HepG2 (cell line): ENCODE results near the gene RIT2. TPM values are rescaled to one million over a fixed set of nuclear protein-coding genes. Genes with fewer than 3 reads are reported as not detected.

Source experiments
- ATAC-seq: fragments of 200-7000 bp; cut with Tn5 transposase; 3 replicates; pipeline ENCODE4 v1.9.1; 2020; ENCODE audit warnings: mild to moderate bottlenecking, moderate library complexity
- BruUV-seq: library from RNA; stranded (reverse); fragments of 400-500 nt; replicated peaks from 2 replicates; lab custom pipeline; 2021; lab: Mats Ljungman, UMichigan
- CTCF ChIA-PET: fragments of 300-600 bp; formaldehyde crosslinking; extraction: SDS; loops from one replicate; lab custom pipeline; 2021; ENCODE audit warnings: low total read pairs, inconsistent platforms, low intra/inter-chr PET ratio; lab: Yijun Ruan, JAX
- POLR2A ChIA-PET: fragments of 350-600 bp; sonication (Branson Sonifier 250); formaldehyde crosslinking; loops from one replicate; lab custom pipeline; 2020; ENCODE audit warnings: antibody characterized with exemption, inconsistent platforms; lab: Yijun Ruan, JAX
- DNase-seq: peaks from one replicate; pipeline ENCODE4 v3.0.0-alpha.2; 2015; ENCODE audit warnings: low spot score
- FAIRE-seq: peaks from 3 replicates; lab custom pipeline; 2011; peaks lifted over from hg19 to GRCh38; lab: Jason Lieb, UNC
- H2AFZ ChIP-seq: one replicate; pipeline ENCODE4 v1.6.1; 2011; ENCODE audit warnings: low read length, inconsistent platforms
- H3K27ac ChIP-seq: fragments of 300-600 bp; 3 replicates; pipeline ENCODE4 v1.8.0; 2011; ENCODE audit warnings: mixed run types, mild to moderate bottlenecking, mixed read lengths, low read length, inconsistent platforms; ENCODE audit not compliant: insufficient read depth; ENCODE audit errors: extremely low read length
- H3K27me3 ChIP-seq, 2 experiments: fragments of 200-600 bp in 1 of 2; 2 replicates in 1 of 2; 3 replicates in 1 of 2; pipeline versions ENCODE4 v1.6.0 to v1.8.0; 2011; ENCODE audit warnings: low read length in 2 of 2, mild to moderate bottlenecking in 2 of 2, moderate library complexity in 2 of 2, inconsistent platforms in 1 of 2; ENCODE audit not compliant: insufficient read depth in 2 of 2, control insufficient read depth in 1 of 2
- H3K36me3 ChIP-seq, 2 experiments: fragments of 200-600 bp in 1 of 2; replicated peaks in 1 of 2; 2 replicates in 1 of 2; 3 replicates in 1 of 2; pipeline versions ENCODE4 v1.5.1 to v1.8.0; 2011; ENCODE audit warnings: low read length in 2 of 2, inconsistent platforms in 1 of 2; ENCODE audit not compliant: insufficient read depth in 2 of 2, control insufficient read depth in 1 of 2
- H3K4me1 ChIP-seq: 2 replicates; pipeline ENCODE4 v1.5.1; 2012; ENCODE audit warnings: low read length, inconsistent platforms; ENCODE audit not compliant: insufficient read depth
- H3K4me2 ChIP-seq: 2 replicates; pipeline ENCODE4 v1.6.0; 2011; ENCODE audit warnings: low read depth, low read length, inconsistent platforms
- H3K4me3 ChIP-seq, 3 experiments: fragments of 200-600 bp in 1 of 3; sonication (generic), shearing (Covaris generic) in 1 of 3; replicated peaks in 1 of 3; 2 replicates each; pipeline ENCODE4 v1.5.1; 2011 to 2016; ENCODE audit warnings: low read length in 3 of 3, inconsistent platforms in 2 of 3, low read depth in 2 of 3, mild to moderate bottlenecking in 2 of 3, control low read depth in 1 of 3, mixed read lengths in 1 of 3; ENCODE audit not compliant: insufficient read depth in 1 of 3
- H3K79me2 ChIP-seq: one replicate; pipeline ENCODE4 v1.6.1; 2011; ENCODE audit warnings: low read length, inconsistent platforms; ENCODE audit not compliant: insufficient read depth
- H3K9ac ChIP-seq: 2 replicates; pipeline ENCODE4 v1.6.0; 2011; ENCODE audit warnings: mild to moderate bottlenecking, low read depth, low read length, inconsistent platforms; ENCODE audit not compliant: insufficient read depth
- H3K9me3 ChIP-seq: 2 replicates; pipeline ENCODE4 v1.5.1; 2012; ENCODE audit warnings: mild to moderate bottlenecking, low read length
- H4K20me1 ChIP-seq: 2 replicates; pipeline ENCODE4 v1.6.0; 2011; ENCODE audit warnings: inconsistent platforms, mild to moderate bottlenecking, low read length, moderate library complexity; ENCODE audit not compliant: insufficient read depth
- AGO1 ChIP-seq: fragments of 200-400 bp; formaldehyde crosslinking; IDR thresholded peaks from 2 replicates; pipeline ENCODE4 v1.6.1; 2017; ENCODE audit warnings: mild to moderate bottlenecking, low read depth, low read length, moderate library complexity; ENCODE audit not compliant: poor library complexity, severe bottlenecking
- AGO2 ChIP-seq: fragments of 200-400 bp; formaldehyde crosslinking; optimal IDR thresholded peaks from 2 replicates; pipeline ENCODE3; 2017; ENCODE audit warnings: mild to moderate bottlenecking, low read depth, low read length, moderate library complexity
- CHD2 ChIP-seq: IDR thresholded peaks from 2 replicates; pipeline ENCODE4 v1.6.1; 2011; ENCODE audit warnings: low read depth, low read length, improper control_type of control experiment
- HIVEP1 ChIP-seq: sonication (generic); formaldehyde crosslinking; IDR thresholded peaks from 2 replicates; pipeline ENCODE4 v1.4.0; 2020; ENCODE audit warnings: mild to moderate bottlenecking, missing genetic modification reagents
- PAF1 ChIP-seq: IDR thresholded peaks from 2 replicates; pipeline ENCODE4 v1.6.1; 2016; ENCODE audit warnings: missing genetic modification reagents, missing compliant biosample characterization
- PLRG1 ChIP-seq: fragments of 450-650 bp; conservative IDR thresholded peaks from 2 replicates; pipeline ENCODE4 v1.6.1; 2016
- TCF7L2 ChIP-seq: IDR thresholded peaks from 2 replicates; pipeline ENCODE4 v1.6.1; 2011; ENCODE audit warnings: mild to moderate bottlenecking, low read depth, low read length, moderate library complexity
- ZNF34 ChIP-seq: sonication (generic); formaldehyde crosslinking; IDR thresholded peaks from 2 replicates; pipeline ENCODE4 v1.4.0; 2020; ENCODE audit warnings: mild to moderate bottlenecking, missing genetic modification reagents, borderline replicate concordance
- WGBS: methylation state at CpG from one replicate; pipeline ENCODE4 v1.1.6; 2017; ENCODE audit warnings: low lambda C conversion rate; 5-methylcytosine and 5-hydroxymethylcytosine counted together
- in situ Hi-C: cut with HindIII; loops from 2 replicates; pipeline ENCODE4 v1.10.0; 2017; ENCODE audit warnings: low pct_unique_long_range_greater_than_20kb; ENCODE audit not compliant: extremely low pct_ligation_motif_present
- intact Hi-C: fragments of 100-400 bp; cut with micrococcal nuclease; formaldehyde crosslinking; loops from one replicate; pipeline ENCODE4 v1.10.0; 2022; ENCODE audit not compliant: unreplicated experiment
- polyA plus RNA-seq, 8 experiments: library from polyadenylated mRNA; depleted of rRNA in 3 of 8; stranded (reverse) in 7 of 8; unstranded in 1 of 8; fragments of >200 nt; fragmentation: Illumina TruSeq in 4 of 8; extraction: Trizol in 4 of 8; gene quantifications; 2 replicates each; pipeline versions ENCODE4 v1.2.1 to v1.2.3, GENCODE V29; 2011 to 2016; ENCODE audit warnings: low read depth in 4 of 8, missing spikeins in 1 of 8, mixed read lengths in 1 of 8; ENCODE audit not compliant: insufficient read depth in 1 of 8
- total RNA-seq, 5 experiments: library from RNA; depleted of rRNA; stranded (reverse); fragments of >200 nt; fragmentation: Illumina TruSeq; extraction: Trizol; gene quantifications; 2 replicates each; pipeline ENCODE4 v1.2.3, GENCODE V29; 2016; ENCODE audit warnings: low read depth in 1 of 5
- TF ChIP-seq, protein P1 (sequence below): sonication (generic); formaldehyde crosslinking; IDR thresholded peaks from 2 replicates; pipeline ENCODE4 v1.8.0; 2023; ENCODE audit warnings: mild to moderate bottlenecking, missing genetic modification reagents
- TF ChIP-seq, protein P2 (sequence below): sonication (generic); formaldehyde crosslinking; IDR thresholded peaks from 2 replicates; pipeline ENCODE4 v1.4.0; 2020; ENCODE audit warnings: missing genetic modification reagents, borderline replicate concordance
- TF ChIP-seq, protein P3 (sequence below): sonication (generic); formaldehyde crosslinking; IDR thresholded peaks from 2 replicates; pipeline ENCODE4 v1.4.0; 2020; ENCODE audit warnings: missing genetic modification reagents
- TF ChIP-seq, protein P4 (sequence below): IDR thresholded peaks from 2 replicates; pipeline ENCODE4 v1.6.1; 2016; ENCODE audit warnings: mild to moderate bottlenecking
- TF ChIP-seq, protein P5 (sequence below): sonication (generic); formaldehyde crosslinking; IDR thresholded peaks from 2 replicates; pipeline ENCODE4 v1.4.0; 2020; ENCODE audit warnings: mild to moderate bottlenecking, missing genetic modification reagents

RIT2 gene
- total and polyA plus RNA-seq, 2 of the 13 experiments (the other 11 are each of a cell fraction or from before 2014, with no cell fraction given), result not detected

DNA sequence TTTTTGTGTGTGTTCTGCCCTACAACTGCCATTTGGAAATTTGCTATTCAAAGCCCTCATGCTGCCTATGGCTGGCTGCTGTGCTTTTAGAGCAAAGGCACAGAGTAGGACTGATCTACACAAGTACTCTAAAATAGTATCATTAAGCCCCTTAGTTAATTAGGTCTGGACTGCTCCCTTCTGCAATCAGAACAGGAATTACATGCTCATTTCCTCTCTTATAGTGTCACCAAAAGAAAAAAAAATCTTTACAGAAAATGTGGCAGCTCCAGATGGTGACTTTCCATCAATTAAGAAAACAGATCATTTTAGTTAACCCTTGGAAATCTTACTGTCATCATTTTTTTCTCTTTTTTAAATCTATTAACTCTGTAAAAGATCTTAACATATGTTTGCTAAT lies 337.5 kb downstream of the RIT2 start (continued):
- TF ChIP-seq CHD2, result no peak
- TF ChIP-seq ZNF34 (CRISPR knock-in tag), result no peak

DNA sequence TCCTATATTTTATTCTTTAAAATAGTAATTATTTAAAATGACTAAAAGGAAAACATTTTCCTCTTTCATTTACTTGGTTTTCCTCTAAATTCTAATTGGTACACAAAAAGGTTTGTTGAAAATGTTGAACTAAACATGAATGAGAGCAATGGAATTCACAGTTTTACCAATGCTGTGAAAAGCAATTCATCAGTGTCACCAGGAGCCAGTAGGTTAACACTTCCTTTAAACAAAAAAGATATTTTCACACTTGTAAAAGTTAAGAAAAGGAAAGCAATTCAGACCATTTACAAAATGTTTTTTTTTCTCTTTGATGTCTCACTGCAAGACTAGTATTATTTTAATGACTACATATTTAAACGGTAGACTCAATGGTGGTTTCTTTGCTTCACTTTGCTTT lies 341.6 kb downstream of the RIT2 start:
- H2AFZ ChIP-seq, result no peak overlapping the region
- H4K20me1 ChIP-seq, result no peaks in the 10 kb centered on the region
- peaks cover under 1% of the 10 kb centered on the region; the same call in 1 of the 2 replicates for H3K9me3 ChIP-seq
- H3K27me3 ChIP-seq, result no peaks in the 10 kb centered on the region
- H3K27ac ChIP-seq, result no peak overlapping the region
- H3K4me1 ChIP-seq, result no peaks in the 10 kb centered on the region
- H3K4me2 ChIP-seq, result no peak overlapping the region
- DNase-seq, result no peak
- in situ Hi-C loops, result no loop called here
- H3K36me3 ChIP-seq, result no peaks in the 10 kb centered on the region
- H3K9ac ChIP-seq, result no peak overlapping the region
- intact Hi-C loops, result no loop called here
- H3K4me3 ChIP-seq, result no peak overlapping the region
- ChIA-PET POLR2A (no interaction called here), CTCF (no interaction called here)
- no peaks in the 10 kb centered on the region for H3K79me2 ChIP-seq
- no peak for FAIRE-seq
- 11% methylated on average over 1 of the region's 1 CpG for WGBS
- ATAC-seq, result no peak
- BruUV-seq, result no TSS peak
- TF ChIP-seq, protein P1, sequence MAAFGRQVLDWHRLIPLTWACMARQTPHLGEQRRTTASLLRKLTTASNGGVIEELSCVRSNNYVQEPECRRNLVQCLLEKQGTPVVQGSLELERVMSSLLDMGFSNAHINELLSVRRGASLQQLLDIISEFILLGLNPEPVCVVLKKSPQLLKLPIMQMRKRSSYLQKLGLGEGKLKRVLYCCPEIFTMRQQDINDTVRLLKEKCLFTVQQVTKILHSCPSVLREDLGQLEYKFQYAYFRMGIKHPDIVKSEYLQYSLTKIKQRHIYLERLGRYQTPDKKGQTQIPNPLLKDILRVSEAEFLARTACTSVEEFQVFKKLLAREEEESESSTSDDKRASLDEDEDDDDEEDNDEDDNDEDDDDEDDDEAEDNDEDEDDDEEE (CRISPR knock-in tag), result no peak
- TF ChIP-seq HIVEP1 (CRISPR knock-in tag), result no peak
- no peak for TF ChIP-seq AGO1
- TF ChIP-seq, protein P2, sequence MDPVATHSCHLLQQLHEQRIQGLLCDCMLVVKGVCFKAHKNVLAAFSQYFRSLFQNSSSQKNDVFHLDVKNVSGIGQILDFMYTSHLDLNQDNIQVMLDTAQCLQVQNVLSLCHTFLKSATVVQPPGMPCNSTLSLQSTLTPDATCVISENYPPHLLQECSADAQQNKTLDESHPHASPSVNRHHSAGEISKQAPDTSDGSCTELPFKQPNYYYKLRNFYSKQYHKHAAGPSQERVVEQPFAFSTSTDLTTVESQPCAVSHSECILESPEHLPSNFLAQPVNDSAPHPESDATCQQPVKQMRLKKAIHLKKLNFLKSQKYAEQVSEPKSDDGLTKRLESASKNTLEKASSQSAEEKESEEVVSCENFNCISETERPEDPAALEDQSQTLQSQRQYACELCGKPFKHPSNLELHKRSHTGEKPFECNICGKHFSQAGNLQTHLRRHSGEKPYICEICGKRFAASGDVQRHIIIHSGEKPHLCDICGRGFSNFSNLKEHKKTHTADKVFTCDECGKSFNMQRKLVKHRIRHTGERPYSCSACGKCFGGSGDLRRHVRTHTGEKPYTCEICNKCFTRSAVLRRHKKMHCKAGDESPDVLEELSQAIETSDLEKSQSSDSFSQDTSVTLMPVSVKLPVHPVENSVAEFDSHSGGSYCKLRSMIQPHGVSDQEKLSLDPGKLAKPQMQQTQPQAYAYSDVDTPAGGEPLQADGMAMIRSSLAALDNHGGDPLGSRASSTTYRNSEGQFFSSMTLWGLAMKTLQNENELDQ (CRISPR knock-in tag), result no peak
- TF ChIP-seq, protein P3, sequence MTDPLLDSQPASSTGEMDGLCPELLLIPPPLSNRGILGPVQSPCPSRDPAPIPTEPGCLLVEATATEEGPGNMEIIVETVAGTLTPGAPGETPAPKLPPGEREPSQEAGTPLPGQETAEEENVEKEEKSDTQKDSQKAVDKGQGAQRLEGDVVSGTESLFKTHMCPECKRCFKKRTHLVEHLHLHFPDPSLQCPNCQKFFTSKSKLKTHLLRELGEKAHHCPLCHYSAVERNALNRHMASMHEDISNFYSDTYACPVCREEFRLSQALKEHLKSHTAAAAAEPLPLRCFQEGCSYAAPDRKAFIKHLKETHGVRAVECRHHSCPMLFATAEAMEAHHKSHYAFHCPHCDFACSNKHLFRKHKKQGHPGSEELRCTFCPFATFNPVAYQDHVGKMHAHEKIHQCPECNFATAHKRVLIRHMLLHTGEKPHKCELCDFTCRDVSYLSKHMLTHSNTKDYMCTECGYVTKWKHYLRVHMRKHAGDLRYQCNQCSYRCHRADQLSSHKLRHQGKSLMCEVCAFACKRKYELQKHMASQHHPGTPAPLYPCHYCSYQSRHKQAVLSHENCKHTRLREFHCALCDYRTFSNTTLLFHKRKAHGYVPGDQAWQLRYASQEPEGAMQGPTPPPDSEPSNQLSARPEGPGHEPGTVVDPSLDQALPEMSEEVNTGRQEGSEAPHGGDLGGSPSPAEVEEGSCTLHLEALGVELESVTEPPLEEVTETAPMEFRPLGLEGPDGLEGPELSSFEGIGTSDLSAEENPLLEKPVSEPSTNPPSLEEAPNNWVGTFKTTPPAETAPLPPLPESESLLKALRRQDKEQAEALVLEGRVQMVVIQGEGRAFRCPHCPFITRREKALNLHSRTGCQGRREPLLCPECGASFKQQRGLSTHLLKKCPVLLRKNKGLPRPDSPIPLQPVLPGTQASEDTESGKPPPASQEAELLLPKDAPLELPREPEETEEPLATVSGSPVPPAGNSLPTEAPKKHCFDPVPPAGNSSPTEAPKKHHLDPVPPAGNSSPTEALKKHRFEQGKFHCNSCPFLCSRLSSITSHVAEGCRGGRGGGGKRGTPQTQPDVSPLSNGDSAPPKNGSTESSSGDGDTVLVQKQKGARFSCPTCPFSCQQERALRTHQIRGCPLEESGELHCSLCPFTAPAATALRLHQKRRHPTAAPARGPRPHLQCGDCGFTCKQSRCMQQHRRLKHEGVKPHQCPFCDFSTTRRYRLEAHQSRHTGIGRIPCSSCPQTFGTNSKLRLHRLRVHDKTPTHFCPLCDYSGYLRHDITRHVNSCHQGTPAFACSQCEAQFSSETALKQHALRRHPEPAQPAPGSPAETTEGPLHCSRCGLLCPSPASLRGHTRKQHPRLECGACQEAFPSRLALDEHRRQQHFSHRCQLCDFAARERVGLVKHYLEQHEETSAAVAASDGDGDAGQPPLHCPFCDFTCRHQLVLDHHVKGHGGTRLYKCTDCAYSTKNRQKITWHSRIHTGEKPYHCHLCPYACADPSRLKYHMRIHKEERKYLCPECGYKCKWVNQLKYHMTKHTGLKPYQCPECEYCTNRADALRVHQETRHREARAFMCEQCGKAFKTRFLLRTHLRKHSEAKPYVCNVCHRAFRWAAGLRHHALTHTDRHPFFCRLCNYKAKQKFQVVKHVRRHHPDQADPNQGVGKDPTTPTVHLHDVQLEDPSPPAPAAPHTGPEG, result no peak
- TF ChIP-seq, protein P4, sequence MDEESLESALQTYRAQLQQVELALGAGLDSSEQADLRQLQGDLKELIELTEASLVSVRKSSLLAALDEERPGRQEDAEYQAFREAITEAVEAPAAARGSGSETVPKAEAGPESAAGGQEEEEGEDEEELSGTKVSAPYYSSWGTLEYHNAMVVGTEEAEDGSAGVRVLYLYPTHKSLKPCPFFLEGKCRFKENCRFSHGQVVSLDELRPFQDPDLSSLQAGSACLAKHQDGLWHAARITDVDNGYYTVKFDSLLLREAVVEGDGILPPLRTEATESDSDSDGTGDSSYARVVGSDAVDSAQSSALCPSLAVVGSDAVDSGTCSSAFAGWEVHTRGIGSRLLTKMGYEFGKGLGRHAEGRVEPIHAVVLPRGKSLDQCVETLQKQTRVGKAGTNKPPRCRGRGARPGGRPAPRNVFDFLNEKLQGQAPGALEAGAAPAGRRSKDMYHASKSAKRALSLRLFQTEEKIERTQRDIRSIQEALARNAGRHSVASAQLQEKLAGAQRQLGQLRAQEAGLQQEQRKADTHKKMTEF (CRISPR knock-in tag), result no peak
- TF ChIP-seq, protein P5, sequence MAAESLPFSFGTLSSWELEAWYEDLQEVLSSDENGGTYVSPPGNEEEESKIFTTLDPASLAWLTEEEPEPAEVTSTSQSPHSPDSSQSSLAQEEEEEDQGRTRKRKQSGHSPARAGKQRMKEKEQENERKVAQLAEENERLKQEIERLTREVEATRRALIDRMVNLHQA, result no peak
- TF ChIP-seq TCF7L2, result no peak
- TF ChIP-seq PAF1, result no peak
- TF ChIP-seq PLRG1, result no peak
- TF ChIP-seq AGO2, result no peak
